PFSK-1 (cell line): ENCODE measurements around the gene AKAP7.

Source experiments
- FOXP2 ChIP-seq: optimal IDR thresholded peaks from 2 replicates; pipeline ENCODE3; 2011; ENCODE audit warnings: borderline replicate concordance, control low read depth, inconsistent platforms; ENCODE audit not compliant: insufficient read depth; ENCODE audit errors: extremely low read length, extremely low read depth
- POLR2AphosphoS5 ChIP-seq: IDR thresholded peaks from 2 replicates; pipeline ENCODE4 v1.6.1; 2012; ENCODE audit warnings: low read depth, mild to moderate bottlenecking, control low read depth, low read length, moderate library complexity
- REST ChIP-seq, 2 experiments: IDR thresholded peaks; 2 replicates each; pipeline versions ENCODE4 v1.6.1 to v1.8.0; 2011 to 2012; ENCODE audit warnings: low read depth in 2 of 2, low read length in 2 of 2, control low read depth in 1 of 2, inconsistent platforms in 1 of 2, mild to moderate bottlenecking in 1 of 2, moderate library complexity in 1 of 2; ENCODE audit not compliant: insufficient read depth in 1 of 2
- SIN3A ChIP-seq: IDR thresholded peaks from 2 replicates; pipeline ENCODE4 v1.6.1; 2012; ENCODE audit warnings: mild to moderate bottlenecking, low read length, moderate library complexity, borderline replicate concordance; ENCODE audit not compliant: insufficient read depth
- TAF1 ChIP-seq: IDR thresholded peaks from 2 replicates; pipeline ENCODE4 v1.6.1; 2012; ENCODE audit warnings: low read length, control low read depth, borderline replicate concordance; ENCODE audit not compliant: insufficient read depth

Gene AKAP7

GRCh38 chr6:131215219-131215618 is 80.0 kb downstream of the AKAP7 start:
- TF ChIP-seq SIN3A (no peak), FOXP2 (no peak), REST (IDR thresholded peaks at IDR 0.05; ENCODE audit: insufficient read depth in 1 of 2, low read depth in 2 of 2, low read length in 2 of 2) (no peak), POLR2AphosphoS5 (no peak), TAF1 (no peak)

- TF ChIP-seq SIN3A (no peak), FOXP2 (no peak), POLR2AphosphoS5 (no peak), TAF1 (no peak), REST (IDR thresholded peaks at IDR 0.05; ENCODE audit: insufficient read depth in 1 of 2, low read depth in 2 of 2, low read length in 2 of 2) (no peak)
Measured at GRCh38 chr6:131216246-131216645, 81.0 kb downstream of the AKAP7 start.

DNA sequence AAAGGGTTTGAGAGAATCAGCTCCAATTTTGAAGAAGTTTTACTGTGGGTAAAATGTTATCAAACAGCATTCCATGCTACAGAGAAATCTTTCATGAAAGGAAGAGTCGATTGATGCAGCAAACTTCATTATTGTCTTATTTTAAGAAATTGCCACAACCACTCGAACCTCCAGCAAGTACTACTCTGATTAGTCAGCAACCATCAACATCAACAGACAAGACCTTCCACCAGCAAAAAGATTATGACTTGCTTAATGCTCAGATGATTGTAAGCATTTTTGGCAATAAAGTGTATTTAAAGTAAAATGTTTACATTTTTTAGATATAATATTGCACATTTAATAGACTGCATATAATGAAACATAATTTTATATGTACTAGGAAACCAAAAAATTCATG is 87.5 kb downstream of the AKAP7 start:
- TF ChIP-seq SIN3A (no peak), POLR2AphosphoS5 (no peak), FOXP2 (no peak), TAF1 (no peak), REST (IDR thresholded peaks at IDR 0.05; ENCODE audit: insufficient read depth in 1 of 2, low read depth in 2 of 2, low read length in 2 of 2) (no peak)

DNA sequence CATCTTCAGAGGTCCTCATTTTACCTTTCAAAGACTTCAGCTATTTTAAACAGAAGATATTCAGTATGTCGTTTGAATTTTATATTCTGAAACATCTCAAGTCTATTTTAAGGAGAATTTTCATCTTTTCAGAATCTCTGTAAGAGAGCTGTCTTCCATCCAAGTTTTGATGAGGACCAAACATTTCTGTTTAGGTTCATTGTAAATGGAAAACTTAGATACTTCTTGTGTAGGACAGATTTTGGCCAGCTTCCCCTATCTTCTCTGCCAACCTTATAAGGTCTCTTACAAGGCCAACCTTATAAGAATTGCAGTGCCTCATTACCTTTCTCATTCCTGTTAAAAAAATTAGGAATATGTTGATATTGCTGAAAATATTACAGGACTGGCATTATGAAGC is 88.1 kb downstream of the AKAP7 start:
- TF ChIP-seq REST (IDR thresholded peaks at IDR 0.05; ENCODE audit: insufficient read depth in 1 of 2, low read depth in 2 of 2, low read length in 2 of 2), result no peak
- TF ChIP-seq POLR2AphosphoS5, result no peak
- no peak for TF ChIP-seq SIN3A
- no peak for TF ChIP-seq FOXP2
- TF ChIP-seq TAF1, result no peak

- TF ChIP-seq REST (IDR thresholded peaks at IDR 0.05; ENCODE audit: insufficient read depth in 1 of 2, low read depth in 2 of 2, low read length in 2 of 2) (no peak), POLR2AphosphoS5 (no peak), SIN3A (no peak), FOXP2 (no peak), TAF1 (no peak)
Measured at GRCh38 chr6:131225127-131225526, 89.9 kb downstream of the AKAP7 start.
